Activated CD4-positive, CD25-positive, alpha-beta regulatory T cell treated with anti-CD3 and anti-CD28 coated beads, Interleukin-2, amount 50 U/mL, for 16 hours (primary cell): Measurements from ENCODE around the gene PGM2L1.
"Not testable (repeated sequence)": the region's sequence is repeated elsewhere in the genome, so short reads cannot be mapped to it uniquely, and the experiment has no call there.

Experiments used
- DNase-seq: peaks from one replicate; pipeline ENCODE4 v3.0.0-alpha.2; 2020; ENCODE audit warnings: low read depth, low spot score

The PGM2L1 gene

DNA sequence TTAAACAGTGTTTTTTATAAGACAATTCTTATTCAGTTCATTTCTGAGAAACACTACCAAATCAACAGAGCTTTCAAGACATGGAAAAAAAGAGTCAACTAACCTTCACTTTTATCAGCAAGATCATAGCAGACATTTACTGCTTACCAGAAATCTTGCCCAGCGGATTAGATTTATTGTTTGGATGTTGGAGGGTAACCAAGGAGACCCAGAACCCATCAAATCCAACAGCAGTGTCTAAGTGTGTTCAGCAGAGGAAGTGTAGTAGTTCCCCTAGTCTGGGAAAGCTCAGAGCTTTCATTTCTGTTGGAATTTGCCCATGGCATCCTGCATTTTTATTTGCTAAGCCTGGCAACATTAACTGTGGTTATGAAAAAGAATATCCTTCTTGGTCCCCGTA lies 2.4 kb upstream of the PGM2L1 start:
- DNase-seq = no peak

- peak; percentile 7 for DNase-seq
Measured at GRCh38 chr11:74397501-74398243, 561 bp downstream of the PGM2L1 start.

GRCh38 chr11:74392256-74392655 lies 6.0 kb downstream of the PGM2L1 start:
- DNase-seq = no peak

- no peak for DNase-seq
Measured at GRCh38 chr11:74391193-74391592, 7.0 kb downstream of the PGM2L1 start.

GRCh38 chr11:74390697-74391096 lies 7.5 kb downstream of the PGM2L1 start:
- no peak for DNase-seq

GRCh38 chr11:74388678-74389327 lies 9.4 kb downstream of the PGM2L1 start:
- DNase-seq = peak; percentile 68

DNA sequence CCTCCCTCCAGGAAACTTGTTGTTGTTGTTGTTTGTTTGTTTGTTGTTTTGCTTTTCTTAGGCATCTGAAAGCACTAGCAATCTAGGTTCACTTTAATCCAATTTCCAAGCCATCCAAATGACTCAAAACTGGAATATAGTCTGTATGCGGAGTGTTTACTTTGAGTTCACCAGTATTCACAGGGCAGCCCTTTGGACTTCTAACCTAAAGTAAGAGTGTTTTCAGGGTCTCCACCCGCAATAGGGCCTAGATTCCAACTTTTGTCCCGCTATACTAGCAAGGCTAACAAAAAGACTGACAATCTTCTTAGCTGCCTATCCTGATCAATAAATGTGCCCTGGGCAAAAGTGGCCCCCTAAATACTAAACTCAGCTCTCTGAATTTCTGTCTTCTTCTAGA lies 13.6 kb downstream of the PGM2L1 start:
- no peak for DNase-seq

DNA sequence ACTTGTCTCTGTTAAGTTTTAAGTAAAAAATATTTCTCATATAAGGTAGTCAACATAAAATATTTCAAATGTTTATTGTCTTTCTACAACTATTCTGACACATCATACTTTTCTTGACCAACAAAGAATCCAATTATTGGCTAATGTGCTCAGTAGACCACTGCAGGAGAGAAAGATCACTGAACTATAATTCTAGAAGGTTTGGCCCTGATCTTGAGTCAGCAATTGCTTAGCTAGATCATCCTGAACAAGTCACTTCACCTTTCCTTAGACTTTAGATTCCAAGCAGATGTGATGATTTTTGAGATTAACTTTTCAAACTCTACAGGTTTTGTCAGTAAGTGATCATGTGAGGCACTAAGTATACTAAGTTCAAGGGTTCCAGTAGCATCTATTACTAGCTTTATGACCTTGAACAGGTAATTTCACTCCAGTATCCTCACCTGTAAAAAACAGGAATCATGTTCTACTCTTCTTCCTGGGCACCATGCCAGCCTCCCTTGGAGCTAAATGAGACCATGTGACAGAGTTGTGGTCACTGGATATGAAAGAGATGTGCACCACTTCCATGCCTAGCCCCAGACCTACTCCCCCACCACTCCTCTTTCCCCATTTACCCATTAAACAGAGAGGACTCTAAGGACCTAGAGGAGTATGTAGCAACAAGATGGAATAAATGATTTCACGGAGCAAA lies 17.3 kb downstream of the PGM2L1 start:
- no peak for DNase-seq

DNA sequence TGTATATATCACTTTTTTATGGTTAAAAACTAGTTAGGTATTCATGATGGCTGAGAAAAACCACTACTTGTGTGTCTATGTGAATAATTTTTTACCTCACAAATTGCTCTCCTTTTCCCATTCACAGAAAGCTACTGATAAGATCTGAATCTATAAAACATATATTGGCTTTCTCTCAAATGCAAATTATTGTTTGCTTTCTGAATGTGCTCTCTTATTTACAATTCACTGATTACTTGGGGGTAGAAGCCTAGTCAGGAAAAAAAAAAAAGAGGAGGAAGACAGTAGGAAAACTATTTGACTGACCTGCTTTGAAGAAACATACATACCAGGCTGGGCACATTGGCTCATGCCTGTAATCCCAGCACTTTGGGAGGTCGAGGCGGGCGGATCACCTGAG lies 20.5 kb downstream of the PGM2L1 start:
- DNase-seq = no peak

DNA sequence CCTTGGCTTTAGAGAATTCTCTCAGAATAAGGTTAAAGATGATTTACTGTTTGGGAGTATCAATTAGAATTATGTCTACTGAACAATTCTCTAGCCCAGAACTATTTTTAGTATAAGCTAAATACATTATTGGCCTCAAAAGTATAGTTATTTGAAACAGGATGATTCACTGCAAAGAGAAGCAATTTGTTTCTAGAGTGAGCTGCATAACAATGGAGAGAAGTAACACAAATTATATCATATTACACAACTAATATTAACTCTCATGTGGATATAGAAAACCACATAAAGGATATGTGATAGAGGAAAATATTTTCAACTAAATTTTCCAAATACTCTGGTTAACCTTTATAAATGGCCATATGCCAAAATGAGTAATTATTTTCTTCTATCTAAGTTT lies 24.9 kb downstream of the PGM2L1 start:
- DNase-seq = no peak

GRCh38 chr11:74371269-74372052 lies 26.8 kb downstream of the PGM2L1 start:
- DNase-seq = no peak

DNA sequence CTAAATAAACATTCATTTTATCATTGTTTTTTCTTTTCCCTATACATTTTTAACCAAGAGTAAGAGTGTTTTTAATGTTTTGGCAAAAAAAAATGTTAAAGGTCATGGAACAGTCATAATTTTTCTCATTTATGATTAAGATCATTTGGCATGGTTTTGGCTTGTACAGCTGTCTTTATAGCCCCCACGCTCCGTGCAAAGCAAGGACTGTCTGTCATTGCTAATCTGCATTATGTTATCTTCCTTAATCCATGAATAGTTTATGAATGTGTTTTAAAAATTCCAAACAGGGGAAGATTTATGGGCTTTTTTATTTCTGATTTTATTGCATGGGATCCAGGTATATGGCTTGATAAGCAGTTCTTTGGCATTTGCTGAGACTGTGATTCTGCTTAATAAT lies 28.1 kb downstream of the PGM2L1 start:
- DNase-seq = no peak

DNA sequence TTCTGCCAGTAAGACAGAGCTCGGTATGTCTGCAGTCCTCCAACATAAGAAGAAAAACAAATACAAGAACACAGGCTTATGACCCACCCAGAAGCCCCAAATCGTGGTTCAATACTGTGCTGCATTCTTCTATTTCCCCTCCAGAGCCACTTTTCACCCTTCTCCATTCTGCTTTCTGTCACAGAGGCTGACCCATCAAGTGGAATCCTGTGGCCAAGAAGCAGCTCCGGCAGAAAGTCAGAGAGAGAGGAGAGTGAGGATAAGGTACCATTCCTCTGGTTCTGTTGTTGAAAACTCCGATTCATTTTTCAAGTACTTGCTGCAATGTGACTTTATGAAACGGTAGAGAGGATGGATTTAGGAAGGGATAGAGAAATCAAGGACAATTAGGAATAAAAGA lies 30.4 kb downstream of the PGM2L1 start:
- no peak for DNase-seq

DNA sequence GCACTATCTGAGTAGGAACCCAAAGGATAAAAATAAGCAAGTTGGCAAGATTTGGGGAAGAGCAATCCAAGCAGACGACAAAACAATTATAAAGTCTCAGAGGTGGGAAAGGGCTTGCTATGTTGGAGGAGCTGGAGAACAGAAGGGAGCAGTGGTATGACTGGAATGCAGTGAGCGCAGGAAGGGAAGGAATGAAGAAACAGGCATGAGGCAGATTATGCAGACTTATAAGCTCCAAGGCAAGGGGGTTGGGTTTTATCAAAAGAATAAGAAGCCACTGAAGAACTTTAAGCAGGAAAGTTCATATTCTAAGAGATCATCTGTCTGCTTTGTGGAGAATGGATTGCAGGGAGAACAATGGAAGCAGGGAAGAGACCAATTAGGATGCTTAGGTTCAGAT lies 31.7 kb downstream of the PGM2L1 start:
- no peak for DNase-seq

DNA sequence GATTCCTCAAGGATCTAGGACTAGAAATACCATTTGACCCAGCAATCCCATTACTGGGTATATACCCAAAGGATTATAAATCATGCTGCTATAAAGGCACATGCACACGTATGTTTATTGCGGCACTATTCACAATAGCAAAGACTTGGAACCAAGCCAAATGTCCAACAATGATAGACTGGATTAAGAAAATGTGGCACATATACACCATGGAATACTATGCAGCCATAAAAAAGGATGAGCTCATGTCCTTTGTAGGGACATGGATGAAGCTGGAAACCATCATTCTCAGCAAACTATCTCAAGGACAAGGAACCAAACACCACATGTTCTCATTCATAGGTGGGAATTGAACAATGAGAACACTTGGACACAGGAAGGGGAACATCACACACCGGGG lies 32.4 kb downstream of the PGM2L1 start:
- DNase-seq = not testable (repeated sequence)

GRCh38 chr11:74357449-74357848 lies 40.8 kb downstream of the PGM2L1 start:
- DNase-seq = no peak

DNA sequence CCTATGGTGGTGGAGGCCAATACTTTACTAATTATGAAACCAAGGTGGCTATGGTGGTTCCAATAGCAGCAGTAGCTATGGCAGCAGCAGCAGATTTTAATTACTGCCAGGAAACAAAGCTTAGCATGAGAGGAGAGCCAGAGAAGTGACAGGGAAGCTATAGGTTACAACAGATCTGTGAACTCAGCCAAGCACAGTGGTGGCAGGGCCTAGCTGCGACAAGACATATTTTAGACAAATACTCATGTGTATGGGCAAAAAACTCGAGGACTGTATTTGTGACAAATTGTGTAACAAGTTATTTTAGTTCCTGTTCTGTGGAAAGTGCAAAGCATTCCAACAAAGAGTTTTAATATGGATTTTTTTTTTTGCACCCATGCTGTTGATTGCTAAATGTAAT lies 42.6 kb downstream of the PGM2L1 start:
- DNase-seq = no peak

DNA sequence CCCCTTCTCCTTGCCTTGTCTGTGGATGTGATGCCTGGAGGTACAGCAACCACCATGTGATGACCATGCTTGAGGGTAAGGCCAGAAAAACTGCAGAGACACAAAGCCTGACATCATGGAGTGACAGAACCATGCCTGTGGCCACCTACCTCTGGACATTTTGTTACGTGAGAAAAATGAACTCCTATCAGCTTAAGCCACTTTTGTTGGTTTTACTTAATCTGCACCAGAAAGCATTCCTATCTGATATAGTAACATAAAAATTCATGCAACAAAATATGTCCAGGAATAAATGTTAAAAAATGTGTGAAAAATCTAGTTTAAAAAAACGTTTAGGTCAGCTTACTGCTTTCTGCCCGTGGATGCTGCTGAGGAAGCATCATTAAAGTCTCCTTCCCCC lies 44.2 kb downstream of the PGM2L1 start:
- DNase-seq = no peak

DNA sequence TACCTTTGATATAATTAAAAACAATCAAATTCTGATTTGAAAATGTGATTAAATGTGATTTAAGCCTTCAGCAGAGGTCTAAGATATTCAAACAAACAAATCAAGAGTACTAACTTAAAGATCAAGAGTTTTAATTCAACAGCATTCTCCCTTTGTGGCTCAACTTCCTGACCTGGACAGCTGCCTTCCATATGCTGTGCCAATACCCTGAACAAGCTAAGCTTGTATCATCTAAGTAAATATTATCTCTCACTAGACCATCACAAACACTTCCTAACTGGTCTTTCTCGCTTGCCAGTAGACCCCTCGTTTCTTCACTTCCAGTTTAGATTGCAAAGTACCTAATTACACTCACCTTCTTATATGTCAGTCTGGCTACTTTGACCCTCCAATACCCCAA lies 50.9 kb downstream of the PGM2L1 start:
- DNase-seq = no peak

DNA sequence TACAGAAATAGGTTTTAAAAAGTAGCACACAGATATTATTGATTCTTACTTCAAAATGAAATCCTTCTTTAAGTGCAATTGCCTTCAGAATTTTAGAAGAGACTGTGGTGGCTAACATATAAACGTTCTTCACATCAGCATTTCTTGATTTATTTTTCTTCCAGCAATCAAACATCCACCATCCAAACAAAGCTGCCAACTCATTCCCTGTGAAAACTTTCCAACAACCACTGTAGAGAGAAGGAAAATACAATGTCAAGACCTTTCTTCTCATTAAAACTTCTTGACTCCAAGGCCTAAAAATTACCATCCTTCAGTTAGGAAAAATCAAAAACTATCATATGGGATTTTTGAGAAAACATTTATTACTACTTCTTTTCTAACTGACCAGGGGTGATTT lies 52.8 kb downstream of the PGM2L1 start:
- DNase-seq = no peak

GRCh38 chr11:74341921-74342320 lies 56.3 kb downstream of the PGM2L1 start:
- DNase-seq = no peak

GRCh38 chr11:74339619-74340018 lies 58.6 kb downstream of the PGM2L1 start:
- DNase-seq = no peak
